A549 (cell line): ENCODE data around the gene XDH. TPM values are rescaled to one million over a fixed set of nuclear protein-coding genes. Genes with fewer than 3 reads are reported as not detected.
A peak's percentile ranks its signal among the peaks of the same experiment; 100 is the strongest.

ENCODE experiments used
- BCL3 ChIP-seq: fragments of >200 bp; sonication (Bioruptor Twin); formaldehyde crosslinking; IDR thresholded peaks from 3 replicates; pipeline ENCODE4 v1.6.1; 2016
- CBX2 ChIP-seq: fragments of 200-600 bp; sonication (generic); IDR thresholded peaks from 2 replicates; pipeline ENCODE4 v1.6.1; 2016; ENCODE audit warnings: low read depth, mild to moderate bottlenecking, borderline replicate concordance
- CEBPB ChIP-seq, 2 experiments: fragments of >200 bp in 1 of 2; sonication (Bioruptor Twin) in 1 of 2; formaldehyde crosslinking in 1 of 2; IDR thresholded peaks; 2 replicates each; pipeline ENCODE4 v1.6.1; 2012 to 2016
- CTCF ChIP-seq: fragments of >200 bp; sonication (Bioruptor Twin); formaldehyde crosslinking; IDR thresholded peaks from 3 replicates; pipeline ENCODE4 v1.5.1; 2016
- EHF ChIP-seq: fragments of 250-450 bp; sonication (Bioruptor Pico); IDR thresholded peaks from 2 replicates; pipeline ENCODE4 v1.5.0; 2020; ENCODE audit warnings: mild to moderate bottlenecking
- EHMT2 ChIP-seq: fragments of 200-600 bp; sonication (generic); IDR thresholded peaks from 2 replicates; pipeline ENCODE4 v1.6.1; 2016; ENCODE audit warnings: antibody characterized with exemption, low read depth, mild to moderate bottlenecking, moderate library complexity
- FOSB ChIP-seq: fragments of 250-450 bp; sonication (Bioruptor Pico); IDR thresholded peaks from 2 replicates; pipeline ENCODE4 v1.5.0; 2020; ENCODE audit warnings: mild to moderate bottlenecking, moderate library complexity
- FOXS1 ChIP-seq: fragments of 250-450 bp; sonication (Bioruptor Pico); IDR thresholded peaks from 2 replicates; pipeline ENCODE4 v1.5.0; 2020; ENCODE audit warnings: mild to moderate bottlenecking, moderate library complexity
- HMGXB4 ChIP-seq: fragments of 250-450 bp; sonication (Bioruptor Pico); IDR thresholded peaks from 2 replicates; pipeline ENCODE4 v1.5.0; 2021; ENCODE audit warnings: mild to moderate bottlenecking, moderate library complexity, borderline replicate concordance
- HOXA7 ChIP-seq: fragments of 250-450 bp; sonication (Bioruptor Pico); IDR thresholded peaks from 2 replicates; pipeline ENCODE4 v1.5.0; 2020; ENCODE audit warnings: mild to moderate bottlenecking, moderate library complexity
- JUN ChIP-seq, 2 experiments: fragments of >200 bp; sonication (Bioruptor Twin); formaldehyde crosslinking; IDR thresholded peaks; 2 replicates in 1 of 2; 3 replicates in 1 of 2; pipeline ENCODE4 v1.6.1; 2016 to 2017
- MAFK ChIP-seq: fragments of 450-650 bp; IDR thresholded peaks from 2 replicates; pipeline ENCODE4 v1.6.1; 2014; ENCODE audit not compliant: partially characterized antibody
- MAZ ChIP-seq: fragments of 150-350 bp; IDR thresholded peaks from 2 replicates; pipeline ENCODE4 v1.6.1; 2014; ENCODE audit warnings: antibody characterized with exemption, low read depth, low read length, borderline replicate concordance
- MYC ChIP-seq: IDR thresholded peaks from 2 replicates; pipeline ENCODE4 v1.6.1; 2012; ENCODE audit warnings: mild to moderate bottlenecking, inconsistent platforms, low read length, improper control_type of control experiment, borderline replicate concordance
- NPAS2 ChIP-seq: fragments of 250-450 bp; sonication (Bioruptor Pico); IDR thresholded peaks from 2 replicates; pipeline ENCODE4 v1.8.0; 2022; ENCODE audit warnings: mild to moderate bottlenecking, moderate library complexity, borderline replicate concordance
- PBX3 ChIP-seq: IDR thresholded peaks from 2 replicates; pipeline ENCODE4 v1.6.1; 2012
- PHF8 ChIP-seq: fragments of 200-600 bp; sonication (generic); IDR thresholded peaks from 2 replicates; pipeline ENCODE4 v1.6.1; 2016; ENCODE audit warnings: low read depth, mild to moderate bottlenecking, antibody characterized with exemption, moderate library complexity, borderline replicate concordance
- POLR2A ChIP-seq: IDR thresholded peaks from 2 replicates; pipeline ENCODE4 v1.6.1; 2012; ENCODE audit warnings: mild to moderate bottlenecking, low read length
- RCOR1 ChIP-seq: fragments of 150-350 bp; IDR thresholded peaks from 2 replicates; pipeline ENCODE4 v1.6.1; 2014; ENCODE audit warnings: antibody characterized with exemption, low read length, low read depth
- REST ChIP-seq: fragments of 200-600 bp; sonication (generic); IDR thresholded peaks from 2 replicates; pipeline ENCODE4 v1.6.1; 2016; ENCODE audit warnings: antibody characterized with exemption, mild to moderate bottlenecking, moderate library complexity
- RFX5 ChIP-seq: fragments of 450-650 bp; IDR thresholded peaks from 2 replicates; pipeline ENCODE4 v1.7.1; 2014; ENCODE audit warnings: antibody characterized with exemption, mild to moderate bottlenecking, moderate library complexity
- RNF2 ChIP-seq: fragments of 200-600 bp; sonication (generic); IDR thresholded peaks from 2 replicates; pipeline ENCODE4 v1.6.1; 2016; ENCODE audit warnings: low read depth, mild to moderate bottlenecking, antibody characterized with exemption, moderate library complexity, borderline replicate concordance
- SMC3 ChIP-seq: fragments of >200 bp; sonication (Bioruptor Twin); formaldehyde crosslinking; IDR thresholded peaks from 3 replicates; pipeline ENCODE4 v1.6.1; 2018; ENCODE audit warnings: inconsistent platforms
- TP53 ChIP-seq: fragments of 250-450 bp; sonication (Bioruptor Pico); IDR thresholded peaks from 2 replicates; pipeline ENCODE4 v1.5.0; 2021; ENCODE audit warnings: mild to moderate bottlenecking, moderate library complexity
- USF2 ChIP-seq: fragments of 450-650 bp; IDR thresholded peaks from 2 replicates; pipeline ENCODE4 v1.6.1; 2014; ENCODE audit warnings: antibody characterized with exemption
- ZC3H11A ChIP-seq: fragments of 450-650 bp; IDR thresholded peaks from 2 replicates; pipeline ENCODE4 v1.6.1; 2014; ENCODE audit warnings: antibody characterized with exemption, mild to moderate bottlenecking
- ZSCAN20 ChIP-seq: fragments of 250-450 bp; sonication (Bioruptor Pico); IDR thresholded peaks from 2 replicates; pipeline ENCODE4 v1.8.0; 2022; ENCODE audit warnings: mild to moderate bottlenecking, moderate library complexity
- polyA plus RNA-seq, 4 experiments: library from polyadenylated mRNA; depleted of rRNA in 3 of 4; stranded (reverse); fragments of >200 nt; fragmentation: RNase III in 1 of 4; extraction: RNeasy Plus Mini Kit Qiagen cat#74134 plus additional on column Dnase treatment in 1 of 4; gene quantifications; 2 replicates in 3 of 4; 3 replicates in 1 of 4; pipeline ENCODE4 v1.2.3, GENCODE V29; 2011 to 2017

XDH gene
- polyA plus RNA-seq, 2 of the 4 experiments (the other 2 are of a cell fraction), result 0.71 to 1.1 TPM

- TF ChIP-seq CTCF (no peak), FOXS1 (CRISPR knock-in tag) (peak; percentile 88; the same call in 1 of the 2 replicates), MYC (0 out of 2 replicates have a peak, but pooled peaks have one; percentile 28), EHMT2 (no peak), NPAS2 (CRISPR knock-in tag) (no peak), JUN (IDR thresholded peaks at IDR 0.05) (peak; percentile 97 to 99), BCL3 (peak; percentile 93; the same call in 2 of the 3 replicates), FOSB (CRISPR knock-in tag) (0 out of 2 replicates have a peak, but pooled peaks have one; percentile 39), REST (no peak), POLR2A (no peak), TP53 (CRISPR knock-in tag) (peak; percentile 77), ZSCAN20 (peak; percentile 77; the same call in 1 of the 2 replicates), SMC3 (peak; percentile 45; the same call in 2 of the 3 replicates), USF2 (no peak), PHF8 (no peak), MAFK (peak; percentile 1), RNF2 (no peak), PBX3 (no peak), ZC3H11A (no peak), RFX5 (no peak), CBX2 (no peak), CEBPB (IDR thresholded peaks at IDR 0.05) (peak; percentile 98 to 99), HOXA7 (CRISPR knock-in tag) (peak; percentile 85; the same call in 1 of the 2 replicates), EHF (CRISPR knock-in tag) (peak; percentile 86), MAZ (0 out of 2 replicates have a peak, but pooled peaks have one; percentile 12), RCOR1 (no peak), HMGXB4 (no peak)
- TF ChIP-seq, all 56 proteins: peak for 26
Observed at GRCh38 chr2:31384771-31385276, 29.7 kb downstream of the XDH start (continued).
